Neural progenitor cell (in vitro differentiated cells): ENCODE results near the gene VPS8.

Experiments used
- CTCF ChIP-seq: fragments of 200-600 bp; sonication (generic); IDR thresholded peaks from 2 replicates; pipeline ENCODE4 v1.5.1; 2017; ENCODE audit warnings: antibody characterized with exemption, mild to moderate bottlenecking
- EZH2phosphoT487 ChIP-seq: fragments of 200-600 bp; sonication (generic); IDR thresholded peaks from 2 replicates; pipeline ENCODE4 v1.6.1; 2017; ENCODE audit warnings: antibody characterized with exemption

GRCh38 chr3:185041540-185041939 is 229.6 kb downstream of the VPS8 start:
- no peak for TF ChIP-seq CTCF
- TF ChIP-seq EZH2phosphoT487, result no peak
